Frontal cortex (tissue), 4 donors: Measurements from ENCODE around the gene ZNF723. TPM values are rescaled to one million over a fixed set of nuclear protein-coding genes. Genes with fewer than 3 reads are reported as not detected.
"Not testable (repeated sequence)": the region's sequence is repeated elsewhere in the genome, so short reads cannot be mapped to it uniquely, and the experiment has no call there.

Experiments
- DNase-seq, 2 donors: peaks; one replicate each; pipeline ENCODE4 v3.0.0; 2012; ENCODE audit warnings: low spot score in 2 of 2
- FAIRE-seq: peaks from 2 replicates; lab custom pipeline; 2012; peaks lifted over from hg19 to GRCh38; lab: Jason Lieb, UNC
- small RNA-seq: library from RNA; depleted of rRNA; stranded (forward); fragments of <200 nt; gene quantifications from one replicate; pipeline ENCODE3, GENCODE V24; 2014
- total RNA-seq: library from RNA; depleted of rRNA; stranded (reverse); fragments of >200 nt; gene quantifications from one replicate; pipeline ENCODE4 v1.2.3, GENCODE V29; 2014
- donor health status: control.
- donor health status: control.
- donor health status: control.

The ZNF723 gene
- total RNA-seq = not detected

GRCh38 chr19:22832031-22832762 is at the start of gene ZNF723:
Gene ZNF723 (plus strand): TSS chr19:22832291. CDS start chr19:22832380, 89 bp downstream.
- FAIRE-seq (no peak), DNase-seq (no peak)

- DNase-seq = peak in 1 of 2 donors; percentile 36
- no peak for FAIRE-seq
Observed at GRCh38 chr19:22783651-22784410, 48.3 kb upstream of the ZNF723 start, which contains the start of gene ZNF99. Gene ZNF99 (minus strand): TSS chr19:22784151. CDS start chr19:22784016, 135 bp downstream.

GRCh38 chr19:22792863-22793262 is 39.2 kb upstream of the ZNF723 start:
- not testable (repeated sequence) for FAIRE-seq, DNase-seq

GRCh38 chr19:22797040-22797439 is 35.1 kb upstream of the ZNF723 start:
- DNase-seq (no peak), FAIRE-seq (no peak)

GRCh38 chr19:22806418-22806817 is 25.7 kb upstream of the ZNF723 start:
- DNase-seq (no peak), FAIRE-seq (no peak)

GRCh38 chr19:22807061-22807835 is 24.8 kb upstream of the ZNF723 start:
- no peak for DNase-seq
- no peak for FAIRE-seq

- DNase-seq (no peak), FAIRE-seq (no peak)
Observed at GRCh38 chr19:22814124-22814523, 18.0 kb upstream of the ZNF723 start.

- no peak for DNase-seq
- no peak for FAIRE-seq
Observed at GRCh38 chr19:22831211-22831610, 880 bp upstream of the ZNF723 start.

GRCh38 chr19:22857713-22858320 is 25.7 kb downstream of the ZNF723 start:
- DNase-seq, FAIRE-seq: not testable (repeated sequence)

- DNase-seq (peak in 1 of 2 donors; percentile 19), FAIRE-seq (no peak)
Observed at GRCh38 chr19:22882797-22883196, 50.7 kb downstream of the ZNF723 start.

- no peak for FAIRE-seq
- no peak for DNase-seq
Observed at GRCh38 chr19:22893855-22894270, 61.8 kb downstream of the ZNF723 start.

- FAIRE-seq (no peak), DNase-seq (no peak)
Observed at GRCh38 chr19:22901431-22902130, 69.5 kb downstream of the ZNF723 start.

Small RNAs within 50 kb of the gene (small RNA-seq; reads per million reads assigned to genes)
- not detected for gene VN1R88P

Other genes with a start within 250 kb of the ZNF723 start
- 4.1 TPM for gene ZNF492, start 198.0 kb upstream of the ZNF723 start, total RNA-seq
- 0.41 TPM for gene ZNF99, start 48.1 kb upstream of the ZNF723 start, total RNA-seq
- 0.41 TPM for gene ZNF728, start 170.9 kb downstream of the ZNF723 start, total RNA-seq